Measurements from ENCODE around the gene SGSM1.
"Not testable (repeated sequence)": the region's sequence is repeated elsewhere in the genome, so short reads cannot be mapped to it uniquely, and the experiment has no call there.

SGSM1 gene

DNA sequence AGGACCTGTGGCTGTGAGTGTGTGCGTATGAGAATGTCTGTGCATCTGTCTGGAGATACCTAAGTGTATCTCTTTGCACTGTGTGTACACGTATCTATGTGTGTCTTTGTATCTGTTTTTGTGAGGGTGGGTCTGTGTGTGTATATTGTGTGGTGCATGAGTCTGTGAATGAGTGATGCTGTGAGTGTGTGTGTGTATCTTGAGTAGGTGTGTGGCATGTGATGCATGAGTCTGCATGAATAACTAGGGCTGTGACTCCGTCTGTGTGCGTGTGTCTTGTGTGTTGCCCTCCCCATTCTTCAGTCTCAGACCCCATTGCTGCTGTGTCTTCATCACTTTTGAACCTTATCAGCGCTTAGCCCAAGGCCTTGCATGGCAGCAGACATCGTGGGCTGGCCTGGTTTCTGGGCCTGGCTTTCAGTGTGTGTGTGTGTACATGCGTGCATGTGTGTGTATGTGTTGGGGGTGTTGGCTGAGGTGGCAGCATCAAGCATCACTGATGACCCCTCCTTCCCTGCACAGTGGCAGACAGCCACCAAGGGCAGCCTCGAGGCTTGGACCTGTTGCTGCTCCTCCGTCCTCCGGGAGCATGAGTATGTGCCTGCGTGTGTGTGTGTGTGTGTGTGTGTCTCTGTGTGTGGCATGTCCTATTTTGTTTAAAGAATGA, 1.4 kb downstream of the SGSM1 start:
- DNase-seq = no peak

DNA sequence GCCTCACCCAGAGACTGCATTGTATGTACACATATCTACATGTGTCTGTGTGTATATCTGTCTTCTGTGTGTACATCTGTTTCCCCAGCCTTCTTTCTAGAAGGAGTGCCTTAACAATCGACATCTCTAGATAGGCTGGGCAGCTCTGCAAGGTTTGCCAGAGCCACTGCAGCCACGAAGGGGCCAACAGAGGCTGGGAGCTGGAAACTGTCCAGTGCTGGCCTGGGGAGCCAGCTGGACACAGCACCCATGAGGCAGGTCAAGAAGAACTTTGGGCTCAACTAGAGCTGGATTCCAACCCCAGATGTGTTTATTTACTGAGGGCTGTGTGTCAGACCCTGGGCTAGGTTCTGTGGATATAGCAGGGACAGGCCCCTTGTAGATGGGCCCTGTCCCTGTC, 3.3 kb downstream of the SGSM1 start:
- DNase-seq = no peak

DNA sequence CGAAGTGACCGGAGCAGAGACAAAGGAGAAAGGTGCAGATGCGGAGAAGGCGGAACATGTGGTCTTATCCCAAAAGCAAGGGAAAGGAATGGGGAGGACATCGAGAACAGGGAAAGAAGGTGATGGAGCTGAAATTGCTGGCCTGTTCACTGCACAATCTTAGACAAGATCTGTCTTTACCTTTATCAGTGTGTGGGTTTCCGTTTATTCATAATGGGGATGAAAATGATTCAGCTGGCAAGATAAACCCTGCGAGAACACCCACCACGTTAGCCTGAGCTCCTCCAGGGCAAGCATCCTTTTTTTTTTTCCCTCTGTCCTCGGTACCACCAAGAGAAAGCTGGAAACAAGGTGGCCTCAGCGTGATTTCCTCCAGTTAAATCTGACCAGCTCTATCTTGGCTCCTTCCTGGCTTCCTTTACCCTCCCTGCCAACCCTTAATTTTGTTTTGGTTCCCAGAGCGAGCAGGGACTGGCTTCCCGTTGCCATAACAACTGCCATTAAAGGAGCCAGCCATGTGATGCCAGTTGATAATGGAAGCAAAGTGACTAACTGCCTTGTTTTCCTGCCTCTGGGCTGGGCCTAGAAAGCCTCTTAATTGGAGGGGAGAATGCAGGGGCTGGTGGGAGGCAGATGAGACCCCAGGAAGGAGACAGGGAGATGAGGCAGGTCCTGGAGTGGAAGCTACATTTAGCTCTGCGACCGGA, 4.2 kb downstream of the SGSM1 start:
- no peak for DNase-seq

DNA sequence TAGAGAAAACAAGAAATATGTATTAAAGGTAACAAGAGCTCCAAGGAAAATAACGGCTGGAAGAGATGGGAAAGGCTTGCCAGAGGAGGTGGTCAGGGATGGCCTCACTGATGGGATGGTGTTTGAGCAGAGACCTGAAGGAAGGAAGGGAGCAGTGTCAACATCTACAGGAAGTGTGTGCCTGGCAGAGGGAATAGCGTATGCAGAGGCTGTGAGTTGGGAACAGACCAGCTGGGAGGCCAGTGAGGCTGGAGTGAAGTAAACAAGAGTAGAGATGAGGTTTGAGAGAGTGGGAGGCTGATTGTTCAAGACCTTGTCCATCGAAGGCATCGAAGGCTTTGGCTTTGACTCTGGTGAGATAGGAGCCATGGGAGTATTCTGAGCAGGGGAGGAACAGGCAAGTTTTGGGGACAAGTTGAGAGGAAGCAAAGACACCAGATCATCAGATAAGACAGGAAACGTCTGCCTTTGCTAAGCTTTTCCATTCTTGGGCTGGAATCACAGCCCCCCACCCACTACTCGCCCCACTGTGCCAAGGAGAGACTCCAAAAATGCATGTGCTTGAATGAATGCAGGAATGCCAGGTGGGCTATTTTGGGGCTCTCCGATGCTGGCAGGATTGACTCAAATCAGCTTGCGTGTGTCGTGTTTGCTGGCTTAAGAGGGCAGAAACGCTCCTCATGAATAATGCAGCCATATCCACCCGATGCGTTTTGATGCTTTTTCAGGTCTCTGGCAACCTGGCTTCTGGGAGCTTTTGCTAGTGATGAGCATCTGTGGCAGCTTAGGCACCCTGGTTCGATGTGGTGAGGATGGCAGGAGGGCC, 7.2 kb downstream of the SGSM1 start:
- DNase-seq = no peak

- DNase-seq = no peak
Measured at GRCh38 chr22:24813861-24814770, 8.1 kb downstream of the SGSM1 start.

- DNase-seq = no peak
Measured at GRCh38 chr22:24816806-24817205, 10.8 kb downstream of the SGSM1 start.

GRCh38 chr22:24819487-24819886, 13.5 kb downstream of the SGSM1 start:
- no peak for DNase-seq

DNA sequence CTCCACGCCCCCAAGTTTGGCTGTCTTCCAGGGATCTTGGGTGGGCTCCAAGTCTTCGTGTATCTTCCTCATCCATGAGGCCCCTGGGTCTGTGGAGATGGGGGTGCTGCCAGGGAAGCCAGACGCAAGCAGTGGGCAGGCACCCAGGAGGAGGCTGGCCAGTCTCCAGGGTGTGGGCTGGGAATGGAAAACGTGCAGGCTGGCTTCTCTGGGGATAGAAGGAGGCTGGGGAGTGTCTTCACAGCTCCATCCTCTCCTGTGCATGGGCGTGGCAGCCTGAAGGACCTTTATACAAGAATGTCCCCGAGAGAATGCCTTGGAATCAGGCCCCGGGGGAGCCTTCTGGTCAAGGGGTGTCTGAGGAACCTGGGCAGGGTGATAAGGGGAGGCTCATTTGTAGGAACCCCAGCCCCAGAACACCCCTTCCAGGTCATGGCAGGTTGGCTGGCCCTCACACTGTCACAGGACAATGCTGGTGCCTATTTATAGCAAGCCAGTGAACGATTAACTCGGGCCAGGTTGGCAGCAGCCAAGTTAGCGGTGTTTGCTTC, 14.0 kb downstream of the SGSM1 start:
- DNase-seq = no peak

- no peak for DNase-seq
Measured at GRCh38 chr22:24822471-24822870, 16.5 kb downstream of the SGSM1 start.

DNA sequence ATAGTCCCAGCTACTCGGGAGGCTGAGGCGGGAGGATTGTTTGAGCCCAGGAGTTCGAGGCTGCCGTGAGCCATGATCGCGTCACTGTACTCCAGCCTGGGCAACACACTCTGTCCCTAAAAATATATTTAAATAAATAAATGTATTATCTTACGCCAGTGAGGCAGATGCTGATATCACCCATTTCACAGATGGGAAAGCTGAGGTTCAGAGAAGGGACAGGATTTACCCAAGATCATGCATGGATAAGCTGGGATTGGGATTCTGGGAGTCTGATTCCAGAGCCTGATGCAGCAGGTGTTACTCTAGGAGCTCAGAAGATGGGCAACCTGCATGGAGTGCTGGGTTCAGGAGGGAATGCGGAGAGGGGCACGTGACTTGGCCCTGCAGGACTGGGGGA, 17.8 kb downstream of the SGSM1 start:
- no peak for DNase-seq

- DNase-seq = no peak
Measured at GRCh38 chr22:24824250-24824649, 18.2 kb downstream of the SGSM1 start.

- DNase-seq = no peak
Measured at GRCh38 chr22:24824915-24825314, 18.9 kb downstream of the SGSM1 start.

DNA sequence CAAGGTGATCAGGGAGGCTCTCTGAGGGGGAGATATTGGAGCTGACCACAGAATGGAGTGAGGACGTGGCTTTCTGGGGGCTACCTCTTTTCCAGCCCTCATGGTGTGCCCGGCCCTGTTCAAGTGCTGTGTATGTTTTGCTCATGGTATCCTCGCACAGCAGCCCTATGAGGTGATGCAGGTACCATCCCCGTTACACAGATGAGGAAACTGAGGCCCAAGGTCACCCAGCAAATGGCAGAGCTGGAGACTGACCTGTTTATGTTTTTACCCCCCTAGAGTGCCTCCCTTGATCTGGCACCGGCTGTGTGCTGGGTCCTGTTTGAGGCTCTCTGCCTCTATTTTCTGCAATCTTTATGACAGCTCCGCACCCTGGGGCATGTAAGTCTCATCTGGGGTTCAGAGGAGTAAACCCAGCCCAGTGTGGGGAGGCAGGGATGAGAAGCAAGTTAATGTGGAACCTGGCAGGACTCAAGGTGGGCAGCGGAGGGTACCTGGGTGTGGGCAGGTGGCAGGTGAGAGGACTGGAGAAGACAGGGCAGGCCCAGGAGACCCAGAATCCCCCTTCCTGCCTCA, 20.8 kb downstream of the SGSM1 start:
- no peak for DNase-seq

GRCh38 chr22:24827296-24827695, 21.3 kb downstream of the SGSM1 start:
- DNase-seq = no peak

GRCh38 chr22:24830205-24830979, 24.4 kb downstream of the SGSM1 start:
- DNase-seq = no peak

GRCh38 chr22:24831687-24832086, 25.7 kb downstream of the SGSM1 start:
- DNase-seq = no peak

- no peak for DNase-seq
Measured at GRCh38 chr22:24833881-24834495, 28.0 kb downstream of the SGSM1 start.

DNA sequence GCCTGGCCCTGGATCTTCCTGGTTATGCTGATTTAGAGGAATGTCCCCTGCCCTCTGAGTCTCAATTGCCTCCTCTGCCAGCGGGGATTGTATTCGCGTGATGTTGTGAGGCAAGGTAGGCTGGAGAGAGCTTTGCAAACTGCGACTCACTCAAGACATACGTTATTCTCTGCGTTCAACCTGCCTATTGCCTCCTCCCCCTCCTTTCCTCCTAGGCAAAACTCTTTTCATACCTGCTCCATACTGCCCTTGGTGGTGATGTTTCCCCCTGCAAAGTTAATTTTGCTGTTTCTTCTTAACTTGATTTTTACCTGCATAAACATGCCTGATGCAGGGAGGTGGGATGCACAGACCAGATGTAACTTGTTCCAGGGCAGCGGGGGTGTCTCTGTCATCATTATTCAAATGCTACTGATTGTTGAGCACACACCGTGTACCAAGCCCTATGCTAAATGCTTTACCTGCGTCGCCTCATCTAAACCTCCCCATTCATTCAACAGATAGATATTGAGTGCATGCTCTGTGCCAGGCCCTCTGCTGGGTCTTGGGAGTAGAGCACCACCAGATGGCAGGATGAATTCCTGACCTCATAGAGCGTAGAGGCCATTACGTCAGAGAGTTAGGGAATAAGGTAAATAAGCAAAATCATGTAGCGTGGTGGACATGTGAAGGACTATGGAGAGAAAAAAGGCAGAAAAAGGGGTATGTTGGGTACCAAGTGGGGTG, 29.0 kb downstream of the SGSM1 start:
- DNase-seq = peak; percentile 13

GRCh38 chr22:24836282-24836681, 30.3 kb downstream of the SGSM1 start:
- no peak for DNase-seq

GRCh38 chr22:24837517-24837916, 31.5 kb downstream of the SGSM1 start:
- not testable (repeated sequence) for DNase-seq

All from stimulated activated CD4-positive, alpha-beta T cell treated with anti-CD3 and anti-CD28 coated beads, Interleukin-15, amount 100 ng/mL, for 24 hours (primary cell).